Nephron progenitor cell (in vitro differentiated cells): ENCODE data around the gene RRP8.

Experiments
- DNase-seq: peaks from one replicate; pipeline ENCODE4 v3.0.0; 2021
- H3K27ac Mint-ChIP-seq: 2 replicates; pipeline ENCODE4 v1.8.0; 2021; ENCODE audit warnings: mild to moderate bottlenecking, moderate library complexity, mixed read lengths
- H3K27me3 Mint-ChIP-seq: 2 replicates; pipeline ENCODE4 v1.8.0; 2021; ENCODE audit warnings: mild to moderate bottlenecking, low read depth, mixed read lengths; ENCODE audit not compliant: poor library complexity
- H3K36me3 Mint-ChIP-seq: 2 replicates; pipeline ENCODE4 v1.8.0; 2021; ENCODE audit warnings: low read depth, mixed read lengths
- H3K4me1 Mint-ChIP-seq: 2 replicates; pipeline ENCODE4 v1.8.0; 2021; ENCODE audit warnings: mixed read lengths
- H3K4me3 Mint-ChIP-seq: 2 replicates; pipeline ENCODE4 v1.8.0; 2021; ENCODE audit warnings: mild to moderate bottlenecking, moderate library complexity, mixed read lengths
- H3K9me3 Mint-ChIP-seq: 2 replicates; pipeline ENCODE4 v1.8.0; 2021; ENCODE audit warnings: mild to moderate bottlenecking, moderate library complexity, mixed read lengths
- CTCF ChIP-seq: fragments of 200-600 bp; sonication (generic); IDR thresholded peaks from 2 replicates; pipeline ENCODE4 v1.5.0; 2021; ENCODE audit warnings: antibody characterized with exemption

Gene RRP8

GRCh38 chr11:6602096-6602940 lies 1.1 kb downstream of the RRP8 start:
- TF ChIP-seq CTCF: no peak
- no peak overlapping the region for H3K27ac Mint-ChIP-seq
- H3K9me3 Mint-ChIP-seq: no peaks in the 10 kb centered on the region

GRCh38 chr11:6601041-6601461 lies 2.4 kb downstream of the RRP8 start:
- H3K27me3 Mint-ChIP-seq: peaks cover 2% of the 10 kb centered on the region
- TF ChIP-seq CTCF: no peak
- DNase-seq: no peak
- H3K9me3 Mint-ChIP-seq: no peaks in the 10 kb centered on the region
- H3K27ac Mint-ChIP-seq: no peak overlapping the region
- H3K4me3 Mint-ChIP-seq: no peak overlapping the region
- peaks cover 32% of the 10 kb centered on the region for H3K36me3 Mint-ChIP-seq
- H3K4me1 Mint-ChIP-seq: peaks cover 10% of the 10 kb centered on the region

More at GRCh38 chr11:6602096-6602940, 1.1 kb downstream of the RRP8 start:
- H3K4me3 Mint-ChIP-seq: no peak overlapping the region
- peaks cover 2% of the 10 kb centered on the region for H3K27me3 Mint-ChIP-seq
- H3K36me3 Mint-ChIP-seq: peaks cover 33% of the 10 kb centered on the region
- H3K4me1 Mint-ChIP-seq: peaks cover 7% of the 10 kb centered on the region
- DNase-seq: no peak

GRCh38 chr11:6599881-6600390 lies 3.5 kb downstream of the RRP8 start:
- H3K4me3 Mint-ChIP-seq: no peak overlapping the region
- no peak for TF ChIP-seq CTCF
- peaks cover 35% of the 10 kb centered on the region for H3K36me3 Mint-ChIP-seq
- peaks cover 12% of the 10 kb centered on the region for H3K4me1 Mint-ChIP-seq
- no peaks in the 10 kb centered on the region for H3K9me3 Mint-ChIP-seq
- peaks cover 2% of the 10 kb centered on the region for H3K27me3 Mint-ChIP-seq
- no peak overlapping the region for H3K27ac Mint-ChIP-seq
- no peak for DNase-seq

- Mint-ChIP-seq H3K36me3 (peaks cover 36% of the 10 kb centered on the region), H3K27ac (no peak overlapping the region), H3K27me3 (peaks cover 5% of the 10 kb centered on the region), H3K9me3 (no peaks in the 10 kb centered on the region), H3K4me3 (no peak overlapping the region), H3K4me1 (peaks cover 12% of the 10 kb centered on the region)
- no peak for DNase-seq
- TF ChIP-seq CTCF: no peak
Observed at GRCh38 chr11:6599449-6599848, 4.0 kb downstream of the RRP8 start.

GRCh38 chr11:6598555-6598954 lies 4.9 kb downstream of the RRP8 start:
- Mint-ChIP-seq H3K4me1 (peaks cover 12% of the 10 kb centered on the region), H3K9me3 (no peaks in the 10 kb centered on the region), H3K27ac (no peak overlapping the region), H3K27me3 (peaks cover 6% of the 10 kb centered on the region), H3K4me3 (no peak overlapping the region), H3K36me3 (peaks cover 41% of the 10 kb centered on the region)
- TF ChIP-seq CTCF: no peak
- DNase-seq: no peak
